ENCODE results near the gene DNAJC16. TPM values are rescaled to one million over a fixed set of nuclear protein-coding genes. Genes with fewer than 3 reads are reported as not detected.

The DNAJC16 gene
- total and polyA plus RNA-seq, 2 of the 4 experiments (the other 2 are of a cell fraction), result 8.0 to 13.1 TPM

DNA sequence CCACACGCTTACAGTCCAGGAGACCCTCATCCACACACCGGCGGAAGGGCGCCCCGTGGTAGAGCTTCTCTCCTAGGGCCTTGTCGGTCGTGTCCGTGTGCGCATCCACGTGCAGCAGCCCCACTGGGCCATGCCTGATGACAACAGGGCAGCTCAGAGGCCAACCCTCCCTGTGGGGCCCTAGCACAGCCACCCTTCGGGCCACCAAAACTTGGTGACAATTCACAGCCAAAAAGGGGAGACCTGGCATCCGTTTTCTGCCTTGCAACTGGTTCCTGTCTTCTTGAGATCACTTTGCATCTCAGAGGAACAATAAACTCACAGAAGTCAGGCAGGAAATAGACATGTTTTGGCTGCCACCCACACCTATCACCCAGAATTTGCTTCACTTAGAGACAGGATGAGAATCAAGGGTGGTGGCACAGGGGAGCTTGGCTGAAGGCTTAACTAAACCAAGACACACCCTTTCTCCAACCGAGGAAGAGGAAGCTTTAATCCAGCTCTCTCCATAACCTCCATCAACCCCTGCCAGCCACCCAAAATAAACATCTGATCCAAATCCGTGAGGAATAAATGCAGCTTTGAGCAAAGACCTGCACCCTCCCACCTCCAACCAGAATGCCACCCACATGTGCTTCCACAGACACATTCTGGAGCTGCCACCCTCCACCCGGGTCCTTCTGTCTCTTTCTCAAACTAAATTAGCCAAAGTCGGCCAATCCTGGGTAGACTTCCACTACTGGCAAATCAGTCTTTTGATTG, 52.5 kb downstream of the DNAJC16 start:
- intact Hi-C loops (cut with micrococcal nuclease), result no loop called here
- no peaks in the 10 kb centered on the region for H4K20me1 ChIP-seq (ENCODE audit: insufficient read depth, low read length)

More for the DNA sequence above, 52.5 kb downstream of the DNAJC16 start:
- BruUV-seq (replicated peaks), result no TSS peak
- H4K5ac ChIP-seq (ENCODE audit: low read depth, low read length), result no peak overlapping the region
- no peak overlapping the region for H2AFZ ChIP-seq (replicated peaks; ENCODE audit: low read length, poor library complexity)
- dilution Hi-C loops (cut with HindIII; ENCODE audit: low sequenced_read_pairs, unreplicated experiment), result no loop called here
- ChIA-PET CTCF (interaction anchor here (0.6 kb wide), 1 partner anchor 213 kb away, joined by 3 read pairs; no protein-coding TSS in a partner anchor), POLR2A (ENCODE audit: unreplicated experiment) (no interaction called here)
- H3K4me2 ChIP-seq (ENCODE audit: low read depth, low read length), result no peak overlapping the region
- H3K4ac ChIP-seq (ENCODE audit: low read depth, low read length), result no peak overlapping the region
- DNase-seq (no peak), ATAC-seq (ENCODE audit: low read depth) (no peak)
- H2BK120ac ChIP-seq (ENCODE audit: low read depth, low read length), result no peak overlapping the region
- no peak overlapping the region for H3K14ac ChIP-seq (replicated peaks; ENCODE audit: low read depth, low read length)
- H4K91ac ChIP-seq (ENCODE audit: insufficient read depth, low read depth, low read length), result no peak overlapping the region
- H2BK20ac ChIP-seq (ENCODE audit: low read depth, low read length), result no peak overlapping the region
- no peaks in the 10 kb centered on the region for H3K4me1 ChIP-seq (ENCODE audit: control insufficient read depth, insufficient read depth, low read length)
- H4K8ac ChIP-seq (ENCODE audit: low read depth in 2 of 2, low read length in 2 of 2), result no peak overlapping the region
- no peak overlapping the region for H2AK5ac ChIP-seq (ENCODE audit: low read depth, low read length)
- H3K9me1 ChIP-seq (ENCODE audit: insufficient read depth, low read length), result no peaks in the 10 kb centered on the region; the same call in 1 of the 2 replicates
- H2BK15ac ChIP-seq (ENCODE audit: low read depth, low read length), result no peak overlapping the region
- no peak overlapping the region for H3K56ac ChIP-seq (ENCODE audit: extremely low read depth, insufficient read depth, low read length)
- no peak overlapping the region for H3K9ac ChIP-seq (ENCODE audit: low read depth, low read length)
- no peak overlapping the region for H3K4me3 ChIP-seq (ENCODE audit: insufficient read depth, low read depth, low read length)
- H3K9me3 ChIP-seq (ENCODE audit: control insufficient read depth, insufficient read depth, low read length), result no peaks in the 10 kb centered on the region
- no peaks in the 10 kb centered on the region for H3K27me3 ChIP-seq (ENCODE audit: control insufficient read depth, insufficient read depth, low read length)
- no peak for TF ChIP-seq FOS (IDR thresholded peaks at IDR 0.05; ENCODE audit: low read depth, low read length)
- TF ChIP-seq MAZ (IDR thresholded peaks at IDR 0.05; ENCODE audit: borderline replicate concordance, low read depth, low read length), result no peak
- TF ChIP-seq CEBPB (IDR thresholded peaks at IDR 0.05; ENCODE audit: low read depth, low read length), result no peak
- TF ChIP-seq RFX5 (IDR thresholded peaks at IDR 0.05; ENCODE audit: low read depth, low read length), result no peak
- no peak for TF ChIP-seq CHD1 (IDR thresholded peaks at IDR 0.05; ENCODE audit: low read depth, low read length)
- no peak for TF ChIP-seq RCOR1 (IDR thresholded peaks at IDR 0.05; ENCODE audit: insufficient replicate concordance, low read length)
- no peak overlapping the region; the same call in 1 of the 2 replicates for H3K23ac ChIP-seq (ENCODE audit: low read depth, low read length)
- H2AK9ac ChIP-seq (replicated peaks; ENCODE audit: low read depth, low read length, poor library complexity), result no peak overlapping the region
- in situ Hi-C loops (cut with MboI; ENCODE audit: low sequenced_read_pairs), result no loop called here
- H3K79me1 ChIP-seq (ENCODE audit: low read depth in 1 of 2, low read length in 2 of 2), result no peaks in the 10 kb centered on the region
- WGBS, 2 experiments (ENCODE audit: extremely low coverage in 2 of 2, insufficient read length in 1 of 2), result 84% methylated on average over 13 of the region's 16 CpGs; no CpG with 5 or more reads in 1 of the 2 experiments
- peaks cover 5% of the 10 kb centered on the region for H3K36me3 ChIP-seq (ENCODE audit: control insufficient read depth, insufficient read depth, low read length)
- H3K18ac ChIP-seq (ENCODE audit: low read depth, low read length), result no peak overlapping the region
- no peak overlapping the region for H3K27ac ChIP-seq (ENCODE audit: insufficient read depth, low read length)
- H2BK5ac ChIP-seq (ENCODE audit: low read depth, low read length, poor library complexity, severe bottlenecking), result no peak overlapping the region

All from IMR-90 (cell line).